Gastrocnemius medialis (tissue), 4 donors: ENCODE data around the gene SHC2. TPM values are rescaled to one million over a fixed set of nuclear protein-coding genes. Genes with fewer than 3 reads are reported as not detected.
"Not testable (repeated sequence)": the region's sequence is repeated elsewhere in the genome, so short reads cannot be mapped to it uniquely, and the experiment has no call there.

Source experiments
- ATAC-seq, 2 donors: fragments of 150-250 bp; one replicate each; pipeline ENCODE4 v1.9.1; 2016
- DNase-seq, 2 donors: peaks; one replicate each; pipeline ENCODE4 v3.0.0-alpha.2; 2019
- H3K27ac ChIP-seq, 4 donors: fragments of 200-600 bp; sonication (generic); 1 replicate in 1 of 4; 2 replicates in 3 of 4; pipeline ENCODE4 v1.5.1; 2016 to 2018; ENCODE audit warnings: mild to moderate bottlenecking in 2 of 4, moderate library complexity in 1 of 4
- H3K27me3 ChIP-seq, 3 donors: fragments of 200-600 bp; sonication (generic) in 2 of 3; 1 replicate in 1 of 3; 2 replicates in 2 of 3; pipeline versions ENCODE4 v1.5.1 to v1.6.0; 2016 to 2019; ENCODE audit warnings: mild to moderate bottlenecking in 1 of 3, moderate library complexity in 1 of 3
- H3K36me3 ChIP-seq, 2 donors: fragments of 200-600 bp; sonication (generic) in 1 of 2; one replicate each; pipeline ENCODE4 v1.5.1; 2017 to 2018
- H3K4me1 ChIP-seq, 2 donors: fragments of 200-600 bp; sonication (generic) in 1 of 2; one replicate each; pipeline ENCODE4 v1.5.1; 2016 to 2017; ENCODE audit warnings: mild to moderate bottlenecking in 2 of 2
- H3K4me3 ChIP-seq, 4 donors: fragments of 200-600 bp; sonication (generic) in 3 of 4; 1 replicate in 1 of 4; 2 replicates in 3 of 4; pipeline ENCODE4 v1.5.1; 2016 to 2019; ENCODE audit warnings: mild to moderate bottlenecking in 2 of 4
- H3K9me3 ChIP-seq, 3 donors: fragments of 200-600 bp; sonication (generic) in 2 of 3; 1 replicate in 1 of 3; 2 replicates in 2 of 3; pipeline ENCODE4 v1.5.1; 2016 to 2019
- POLR2A ChIP-seq, 2 donors: fragments of 450-650 bp; IDR thresholded peaks; one replicate each; pipeline ENCODE4 v1.6.1; 2017; ENCODE audit warnings: antibody characterized with exemption in 2 of 2, mild to moderate bottlenecking in 2 of 2, moderate library complexity in 2 of 2
- in situ Hi-C, 4 donors: fragments of 200-750 bp; cut with MboI; loops; one replicate each; pipeline versions ENCODE4 v1.15.0 to v1.8.0; 2017; ENCODE audit warnings: low sequenced_read_pairs in 4 of 4
- intact Hi-C: fragments of 100-400 bp; cut with DNase I; formaldehyde crosslinking; loops from one replicate; pipeline ENCODE4 v1.15.1; 2023; ENCODE audit warnings: low total_unique reads
- total RNA-seq, 4 donors: library from RNA; depleted of rRNA; stranded (reverse); fragments of >200 nt; gene quantifications; one replicate each; pipeline versions ENCODE4 v1.1.0 to v1.2.3, GENCODE V29; 2016
- TF ChIP-seq, protein P1 (sequence below), 5 experiments: fragments of 450-650 bp in 3 of 5; fragments of 200-600 bp in 2 of 5; sonication (generic) in 2 of 5; IDR thresholded peaks in 4 of 5; conservative IDR thresholded peaks in 1 of 5; 1 replicate in 4 of 5; 2 replicates in 1 of 5; pipeline ENCODE4 v1.5.1; 2016 to 2019; ENCODE audit warnings: antibody characterized with exemption in 5 of 5, mild to moderate bottlenecking in 3 of 5, moderate library complexity in 3 of 5

The SHC2 gene
- total RNA-seq, 4 donors from 2014 or later: 2.1 to 6.2 (median 4.5) TPM

DNA sequence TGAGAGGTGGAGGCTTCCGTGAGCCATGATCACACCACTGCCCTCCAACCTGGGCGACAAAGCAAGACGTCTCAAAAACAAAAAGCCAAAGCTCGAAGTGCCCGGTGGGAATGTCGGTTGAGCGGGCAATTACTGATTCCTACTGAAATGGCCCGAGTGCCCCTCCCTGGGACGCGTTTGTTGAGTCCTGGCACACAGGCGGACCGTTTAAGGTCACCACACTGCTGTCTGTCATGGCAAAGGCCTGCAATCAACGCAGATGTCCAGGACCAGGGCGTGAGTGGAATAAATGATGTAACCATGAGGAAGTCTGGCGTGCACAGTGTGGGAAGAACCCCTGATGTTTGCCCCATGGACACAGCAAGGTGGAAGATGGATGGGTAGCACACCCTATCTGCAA is 32.7 kb downstream of the SHC2 start:
- intact Hi-C loops (no loop called here), in situ Hi-C loops (no loop called here)
- TF ChIP-seq POLR2A (IDR thresholded peaks at IDR 0.05): no peak
- TF ChIP-seq, protein P1, sequence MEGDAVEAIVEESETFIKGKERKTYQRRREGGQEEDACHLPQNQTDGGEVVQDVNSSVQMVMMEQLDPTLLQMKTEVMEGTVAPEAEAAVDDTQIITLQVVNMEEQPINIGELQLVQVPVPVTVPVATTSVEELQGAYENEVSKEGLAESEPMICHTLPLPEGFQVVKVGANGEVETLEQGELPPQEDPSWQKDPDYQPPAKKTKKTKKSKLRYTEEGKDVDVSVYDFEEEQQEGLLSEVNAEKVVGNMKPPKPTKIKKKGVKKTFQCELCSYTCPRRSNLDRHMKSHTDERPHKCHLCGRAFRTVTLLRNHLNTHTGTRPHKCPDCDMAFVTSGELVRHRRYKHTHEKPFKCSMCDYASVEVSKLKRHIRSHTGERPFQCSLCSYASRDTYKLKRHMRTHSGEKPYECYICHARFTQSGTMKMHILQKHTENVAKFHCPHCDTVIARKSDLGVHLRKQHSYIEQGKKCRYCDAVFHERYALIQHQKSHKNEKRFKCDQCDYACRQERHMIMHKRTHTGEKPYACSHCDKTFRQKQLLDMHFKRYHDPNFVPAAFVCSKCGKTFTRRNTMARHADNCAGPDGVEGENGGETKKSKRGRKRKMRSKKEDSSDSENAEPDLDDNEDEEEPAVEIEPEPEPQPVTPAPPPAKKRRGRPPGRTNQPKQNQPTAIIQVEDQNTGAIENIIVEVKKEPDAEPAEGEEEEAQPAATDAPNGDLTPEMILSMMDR (IDR thresholded peaks at IDR 0.05 in 4 of 5, conservative IDR thresholded peaks at IDR 0.05 in 1 of 5): no peak
- Histone ChIP-seq H3K4me3 (no peak overlapping the region), H3K9me3 (no peaks in the 10 kb centered on the region), H3K36me3 (no peaks in the 10 kb centered on the region), H3K27ac (peak overlapping the region in 1 of 4 donors; percentile 2), H3K4me1 (no peaks in the 10 kb centered on the region), H3K27me3 (no peaks in the 10 kb centered on the region)
- DNase-seq: no peak
- ATAC-seq: no peak

DNA sequence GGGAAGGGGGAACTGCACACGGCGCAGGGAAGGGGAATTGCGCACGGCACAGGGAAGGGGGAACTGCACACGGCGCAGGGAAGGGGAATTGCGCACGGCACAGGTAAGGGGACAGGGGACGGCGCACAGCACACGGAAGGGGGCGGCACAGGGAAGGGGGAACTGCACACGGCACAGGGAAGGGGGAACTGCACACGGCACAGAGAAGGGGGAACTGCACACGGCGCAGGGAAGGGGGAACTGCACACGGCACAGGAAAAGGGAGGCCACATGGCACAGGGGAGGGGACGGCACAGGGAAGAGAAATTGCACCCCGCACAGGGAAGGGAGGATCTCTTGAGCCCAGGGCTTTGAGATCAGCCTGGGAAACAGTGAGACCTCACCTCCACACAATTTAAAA is 33.2 kb downstream of the SHC2 start:
- ATAC-seq, H3K4me1 ChIP-seq, DNase-seq, in situ Hi-C loops, H3K27ac ChIP-seq, H3K4me3 ChIP-seq, H3K9me3 ChIP-seq, H3K36me3 ChIP-seq, intact Hi-C loops, H3K27me3 ChIP-seq: not testable (repeated sequence)

DNA sequence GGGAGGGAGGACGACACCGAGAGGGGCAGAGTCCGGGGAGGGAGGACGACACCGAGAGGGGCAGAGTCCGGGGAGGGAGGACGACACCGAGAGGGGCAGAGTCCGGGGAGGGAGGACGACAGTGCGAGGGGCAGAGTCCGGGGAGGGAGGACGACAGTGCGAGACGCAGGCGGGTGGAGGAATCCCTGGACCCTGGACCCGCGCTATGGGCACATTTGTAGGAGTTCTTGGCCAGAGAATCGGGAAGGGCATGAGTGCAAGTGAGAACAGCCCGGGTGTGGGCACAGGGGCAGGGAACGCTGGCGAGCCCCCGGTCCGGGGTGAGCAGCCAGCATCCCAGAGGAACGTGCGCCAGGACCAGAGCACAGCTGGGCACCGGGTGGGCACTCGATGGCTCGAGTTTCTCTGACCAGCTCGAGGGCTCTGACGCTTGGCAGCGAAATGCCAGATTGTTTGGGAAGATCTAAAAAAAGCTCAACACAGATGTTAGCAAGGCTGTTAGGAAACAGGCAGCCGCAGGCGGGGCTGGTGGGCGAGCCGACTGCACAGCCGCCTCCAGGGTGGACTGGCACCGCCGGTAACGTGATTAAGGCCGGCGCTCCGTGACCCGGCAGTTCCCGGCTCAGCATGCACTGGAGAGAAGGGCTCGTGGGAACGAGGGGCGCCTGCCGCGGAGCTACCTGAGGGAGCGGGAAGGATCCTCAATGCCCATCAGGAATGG is 33.9 kb downstream of the SHC2 start:
- Histone ChIP-seq H3K27ac (no peak overlapping the region), H3K36me3 (no peaks in the 10 kb centered on the region)

DNA sequence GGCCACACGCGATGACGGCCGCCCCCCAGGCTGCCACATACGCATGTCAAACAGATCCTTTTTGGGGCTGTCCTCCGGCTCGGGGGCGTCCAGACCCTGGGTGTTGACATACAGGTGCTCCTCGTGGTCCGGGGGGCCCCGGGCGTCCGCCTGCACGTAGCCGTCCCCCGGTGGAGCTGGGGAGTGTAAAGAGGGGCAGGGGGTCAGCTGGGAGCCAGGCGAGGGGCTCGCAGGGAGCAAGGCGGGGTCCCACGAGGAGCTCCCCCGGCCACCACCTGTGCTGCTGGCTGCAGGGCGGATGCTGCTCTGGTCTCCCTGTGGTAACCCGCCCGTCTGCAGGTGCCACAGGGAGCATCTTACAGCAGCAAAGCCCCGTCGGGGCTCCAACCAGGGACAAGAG is 35.8 kb downstream of the SHC2 start:
- H3K4me3 ChIP-seq: no peak overlapping the region
- H3K27ac ChIP-seq: no peak overlapping the region
- in situ Hi-C loops (no loop called here), intact Hi-C loops (no loop called here)
- no peaks in the 10 kb centered on the region for H3K36me3 ChIP-seq
- no peaks in the 10 kb centered on the region for H3K9me3 ChIP-seq
- DNase-seq (no peak), ATAC-seq (no peak)
- peaks cover 0 to 2% of the 10 kb centered on the region in 2 donors for H3K4me1 ChIP-seq
- H3K27me3 ChIP-seq: no peaks in the 10 kb centered on the region
- TF ChIP-seq, protein P1 (IDR thresholded peaks at IDR 0.05 in 4 of 5, conservative IDR thresholded peaks at IDR 0.05 in 1 of 5): no peak
- no peak for TF ChIP-seq POLR2A (IDR thresholded peaks at IDR 0.05)

More for the DNA sequence above, 33.9 kb downstream of the SHC2 start:
- no peak for DNase-seq
- intact Hi-C loops (no loop called here), in situ Hi-C loops (no loop called here)
- H3K27me3 ChIP-seq: no peaks in the 10 kb centered on the region
- ATAC-seq: peak in 1 of 2 donors; percentile 21
- no peaks in the 10 kb centered on the region for H3K9me3 ChIP-seq
- peak overlapping the region in 1 of 4 donors; percentile 17 for H3K4me3 ChIP-seq
- TF ChIP-seq POLR2A (IDR thresholded peaks at IDR 0.05): no peak
- TF ChIP-seq, protein P1 (IDR thresholded peaks at IDR 0.05 in 4 of 5, conservative IDR thresholded peaks at IDR 0.05 in 1 of 5): no peak
- H3K4me1 ChIP-seq: no peaks in the 10 kb centered on the region

DNA sequence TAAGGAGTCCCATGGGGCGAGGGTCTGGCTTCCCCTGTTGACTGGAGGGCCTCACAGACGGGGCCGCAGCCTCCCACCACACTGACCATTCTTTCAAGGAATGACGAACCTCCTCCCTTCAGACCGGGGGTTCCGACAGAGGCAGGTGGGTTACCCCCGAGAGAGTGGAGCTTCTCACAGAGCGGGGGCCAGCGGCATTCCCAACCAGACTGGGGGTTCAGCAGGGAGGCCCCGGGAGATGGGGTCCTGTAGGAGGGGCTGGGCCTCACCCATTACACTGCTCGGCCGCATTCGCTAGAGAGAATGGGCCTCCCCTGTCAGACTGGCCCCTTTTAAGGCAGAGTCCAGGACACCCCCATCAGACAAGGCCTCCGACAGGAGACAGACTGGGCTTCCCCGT is 36.3 kb downstream of the SHC2 start:
- no peak for TF ChIP-seq POLR2A (IDR thresholded peaks at IDR 0.05)
- TF ChIP-seq, protein P1 (IDR thresholded peaks at IDR 0.05 in 4 of 5, conservative IDR thresholded peaks at IDR 0.05 in 1 of 5): no peak
- in situ Hi-C loops: no loop called here
- Histone ChIP-seq H3K27me3 (no peaks in the 10 kb centered on the region), H3K36me3 (no peaks in the 10 kb centered on the region), H3K9me3 (no peaks in the 10 kb centered on the region), H3K4me1 (peaks cover 0 to 3% of the 10 kb centered on the region in 2 donors), H3K27ac (no peak overlapping the region), H3K4me3 (no peak overlapping the region)
- ATAC-seq (no peak), DNase-seq (no peak)
- intact Hi-C loops: no loop called here
